ENCODE results near the gene APBA1.

The APBA1 gene

DNA sequence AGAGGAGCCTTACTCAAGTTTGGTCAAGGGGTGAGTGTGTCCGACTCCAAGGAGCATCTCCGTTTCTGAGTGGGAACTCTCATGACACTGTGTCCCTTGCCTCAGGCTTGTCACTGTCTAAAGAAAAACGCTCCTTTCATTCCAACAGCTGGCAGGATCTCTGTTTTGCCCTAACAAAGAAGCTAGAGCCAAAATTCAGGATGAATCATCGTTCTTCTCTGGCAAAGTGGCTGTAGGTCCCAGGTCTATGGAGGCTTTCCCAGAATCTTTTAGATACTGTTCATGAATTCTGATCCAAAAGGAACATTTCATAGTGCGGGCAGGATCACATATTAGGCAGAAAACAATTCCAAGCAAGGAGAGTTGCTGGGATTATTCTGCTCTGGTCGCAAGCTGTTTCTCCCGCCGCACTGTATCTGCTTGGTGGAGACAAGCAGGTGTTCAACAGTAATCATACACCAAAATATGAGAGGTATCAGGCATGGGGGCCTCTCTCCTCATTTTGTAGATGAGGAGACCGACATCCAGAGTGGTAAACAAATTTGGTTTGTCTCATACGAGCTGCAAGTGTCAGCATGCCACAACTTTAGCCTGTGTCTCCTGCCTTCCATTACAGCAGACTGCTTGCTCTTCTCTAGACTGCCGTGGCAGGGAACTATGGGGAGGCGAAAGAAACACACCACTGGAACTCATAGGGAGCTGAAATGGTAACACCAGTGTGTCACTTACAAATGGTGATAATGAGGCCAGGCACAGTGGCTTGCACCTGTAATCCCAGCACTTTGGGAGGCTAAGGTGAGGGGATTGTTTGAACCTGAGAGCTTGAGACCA lies 274.6 kb downstream of the APBA1 start:
- FAIRE-seq, result no peak
- no peak for TF ChIP-seq POLR2A (IDR thresholded peaks at IDR 0.05; ENCODE audit: low read depth, low read length)
- TF ChIP-seq POLR2AphosphoS5 (IDR thresholded peaks at IDR 0.05; ENCODE audit: low read depth, low read length), result no peak
- no peak for TF ChIP-seq TAF1 (IDR thresholded peaks at IDR 0.05; ENCODE audit: borderline replicate concordance, low read depth, low read length)

DNA sequence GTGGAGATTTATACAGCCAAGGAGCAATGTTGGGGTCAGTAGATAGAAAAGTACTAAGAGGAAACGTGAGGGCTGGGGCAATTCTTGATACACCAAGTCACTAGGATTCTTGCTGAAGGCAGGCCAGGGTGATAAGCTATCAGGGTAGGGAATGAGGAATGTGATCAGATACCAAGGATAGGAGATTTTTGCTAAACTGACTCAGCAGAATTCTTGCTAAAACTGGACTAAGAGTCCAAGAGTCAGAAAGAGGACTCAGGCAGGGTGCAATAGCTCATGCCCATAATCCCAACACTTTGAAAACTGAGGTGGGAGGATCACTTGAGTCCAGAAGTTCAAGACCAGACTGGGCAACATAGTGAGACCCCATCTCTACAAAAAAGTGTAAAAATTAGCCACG lies 275.4 kb downstream of the APBA1 start:
- FAIRE-seq (no peak), DNase-seq (ENCODE audit: insufficient read length) (no peak)
- no peak for TF ChIP-seq POLR2AphosphoS5 (IDR thresholded peaks at IDR 0.05; ENCODE audit: low read depth, low read length)
- TF ChIP-seq POLR2A (IDR thresholded peaks at IDR 0.05; ENCODE audit: low read depth, low read length), result no peak
- no peak for TF ChIP-seq TAF1 (IDR thresholded peaks at IDR 0.05; ENCODE audit: borderline replicate concordance, low read depth, low read length)

More for the DNA sequence above, 274.6 kb downstream of the APBA1 start:
- no peak for DNase-seq (ENCODE audit: insufficient read length)

DNA sequence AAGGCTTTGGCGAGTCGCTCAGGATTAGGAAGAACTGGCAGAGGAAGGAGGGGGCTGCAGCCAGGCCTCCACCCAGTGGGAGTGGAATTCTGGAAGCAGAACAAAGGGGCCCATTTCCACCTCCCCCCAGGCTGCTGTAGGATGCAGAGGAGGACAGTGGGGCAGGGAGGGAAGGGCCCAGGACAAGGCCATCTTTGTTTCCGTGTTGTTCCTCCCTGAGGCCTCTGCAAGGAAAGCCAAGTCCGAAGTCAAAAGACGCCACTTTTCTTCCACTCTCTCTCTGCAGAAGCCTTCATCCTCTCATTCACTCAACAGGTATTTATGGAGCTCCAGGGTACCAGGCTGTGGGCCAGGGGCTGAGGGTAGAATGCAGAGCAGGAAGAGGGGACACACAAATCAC lies 276.5 kb downstream of the APBA1 start:
- FAIRE-seq (no peak), DNase-seq (ENCODE audit: insufficient read length) (no peak)
- TF ChIP-seq POLR2A (IDR thresholded peaks at IDR 0.05; ENCODE audit: low read depth, low read length) (no peak), POLR2AphosphoS5 (IDR thresholded peaks at IDR 0.05; ENCODE audit: low read depth, low read length) (no peak), TAF1 (IDR thresholded peaks at IDR 0.05; ENCODE audit: borderline replicate concordance, low read depth, low read length) (no peak)

DNA sequence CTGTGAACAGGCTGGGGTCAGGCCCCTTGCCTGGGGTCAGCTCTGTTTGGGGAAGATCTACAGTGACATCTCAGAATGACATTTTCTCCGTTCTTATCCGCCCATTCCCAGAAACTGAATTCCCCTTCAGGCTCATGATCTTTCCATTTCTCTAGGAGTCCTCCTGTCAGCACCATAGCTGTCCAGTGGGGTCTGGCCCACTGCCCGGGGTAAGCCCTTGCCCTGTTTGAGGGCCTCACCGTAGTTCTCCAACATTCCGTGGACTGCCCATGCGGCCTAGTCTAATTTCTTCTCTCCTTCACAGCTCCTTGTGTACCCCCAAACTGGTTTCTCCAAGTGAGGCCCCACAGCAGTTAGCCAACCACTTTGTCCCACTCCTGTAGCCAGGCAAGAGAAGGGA lies 278.7 kb downstream of the APBA1 start:
- TF ChIP-seq POLR2A (IDR thresholded peaks at IDR 0.05; ENCODE audit: low read depth, low read length), result no peak
- no peak for TF ChIP-seq POLR2AphosphoS5 (IDR thresholded peaks at IDR 0.05; ENCODE audit: low read depth, low read length)
- no peak for TF ChIP-seq TAF1 (IDR thresholded peaks at IDR 0.05; ENCODE audit: borderline replicate concordance, low read depth, low read length)
- no peak for DNase-seq (ENCODE audit: insufficient read length)
- no peak for FAIRE-seq

DNA sequence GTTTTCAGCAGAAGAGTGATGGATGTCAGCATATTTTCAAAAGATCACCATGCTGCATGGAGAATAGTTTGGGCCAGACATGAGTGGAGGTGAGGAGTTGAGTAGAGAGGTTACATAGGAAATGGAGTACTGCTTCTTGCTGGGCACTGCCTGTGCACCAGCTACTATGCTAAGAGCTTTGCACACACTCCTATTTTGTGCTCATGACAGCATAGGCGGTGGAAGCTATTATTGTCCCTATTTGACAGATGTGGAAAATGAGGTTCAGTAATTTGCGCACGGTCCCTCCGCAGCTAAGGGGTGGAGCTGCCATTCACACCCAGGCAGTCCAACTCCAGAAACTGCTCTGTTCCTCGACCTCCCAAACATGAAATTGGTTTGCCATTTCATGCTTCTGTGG lies 279.3 kb downstream of the APBA1 start:
- no peak for DNase-seq (ENCODE audit: insufficient read length)
- no peak for FAIRE-seq
- no peak for TF ChIP-seq POLR2AphosphoS5 (IDR thresholded peaks at IDR 0.05; ENCODE audit: low read depth, low read length)
- TF ChIP-seq POLR2A (IDR thresholded peaks at IDR 0.05; ENCODE audit: low read depth, low read length), result no peak
- no peak for TF ChIP-seq TAF1 (IDR thresholded peaks at IDR 0.05; ENCODE audit: borderline replicate concordance, low read depth, low read length)

DNA sequence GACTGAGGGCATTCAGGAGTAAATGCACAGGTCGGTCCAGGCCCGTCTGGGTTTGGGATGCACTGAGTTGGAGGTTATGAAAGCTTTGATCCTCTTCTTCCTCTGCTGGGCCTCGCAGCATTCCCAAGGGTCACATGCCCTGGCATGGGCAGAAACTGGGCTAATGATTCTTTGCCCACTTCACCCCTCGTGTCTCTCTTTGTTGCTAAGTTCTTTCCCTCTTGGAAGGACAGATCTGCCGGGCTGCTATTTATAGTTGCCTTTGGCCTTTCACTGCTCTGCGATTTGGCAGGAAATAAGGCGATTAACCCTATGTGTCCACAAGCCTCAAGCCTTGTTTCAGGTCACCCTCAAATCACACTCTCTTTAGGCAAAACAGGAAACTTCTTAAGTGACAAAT lies 280.2 kb downstream of the APBA1 start:
- no peak for TF ChIP-seq POLR2AphosphoS5 (IDR thresholded peaks at IDR 0.05; ENCODE audit: low read depth, low read length)
- TF ChIP-seq TAF1 (IDR thresholded peaks at IDR 0.05; ENCODE audit: borderline replicate concordance, low read depth, low read length), result no peak
- no peak for TF ChIP-seq POLR2A (IDR thresholded peaks at IDR 0.05; ENCODE audit: low read depth, low read length)
- FAIRE-seq, result no peak
- DNase-seq (ENCODE audit: insufficient read length), result no peak

DNA sequence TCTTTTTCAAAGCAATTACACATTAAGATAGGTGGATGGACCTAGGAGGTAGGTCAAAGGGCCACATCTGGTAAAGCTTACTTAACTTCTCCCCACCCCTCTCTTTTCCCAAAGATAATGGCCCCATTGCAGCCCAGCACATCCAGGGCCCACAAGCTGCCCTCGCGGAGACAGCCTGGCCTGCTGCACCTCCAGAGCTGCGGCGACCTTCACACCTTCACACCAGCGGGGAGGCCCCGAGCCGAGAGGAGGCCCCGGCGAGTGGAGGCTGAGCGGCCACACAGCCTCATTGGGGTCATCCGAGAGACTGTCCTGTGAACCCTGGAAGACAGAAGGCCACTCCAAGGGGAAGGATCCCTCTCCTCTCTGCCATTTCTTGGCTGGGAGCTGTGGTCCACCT lies 280.7 kb downstream of the APBA1 start:
- TF ChIP-seq POLR2AphosphoS5 (IDR thresholded peaks at IDR 0.05; ENCODE audit: low read depth, low read length), result no peak
- no peak for TF ChIP-seq POLR2A (IDR thresholded peaks at IDR 0.05; ENCODE audit: low read depth, low read length)
- TF ChIP-seq TAF1 (IDR thresholded peaks at IDR 0.05; ENCODE audit: borderline replicate concordance, low read depth, low read length), result no peak
- no peak for DNase-seq (ENCODE audit: insufficient read length)
- FAIRE-seq, result no peak

DNA sequence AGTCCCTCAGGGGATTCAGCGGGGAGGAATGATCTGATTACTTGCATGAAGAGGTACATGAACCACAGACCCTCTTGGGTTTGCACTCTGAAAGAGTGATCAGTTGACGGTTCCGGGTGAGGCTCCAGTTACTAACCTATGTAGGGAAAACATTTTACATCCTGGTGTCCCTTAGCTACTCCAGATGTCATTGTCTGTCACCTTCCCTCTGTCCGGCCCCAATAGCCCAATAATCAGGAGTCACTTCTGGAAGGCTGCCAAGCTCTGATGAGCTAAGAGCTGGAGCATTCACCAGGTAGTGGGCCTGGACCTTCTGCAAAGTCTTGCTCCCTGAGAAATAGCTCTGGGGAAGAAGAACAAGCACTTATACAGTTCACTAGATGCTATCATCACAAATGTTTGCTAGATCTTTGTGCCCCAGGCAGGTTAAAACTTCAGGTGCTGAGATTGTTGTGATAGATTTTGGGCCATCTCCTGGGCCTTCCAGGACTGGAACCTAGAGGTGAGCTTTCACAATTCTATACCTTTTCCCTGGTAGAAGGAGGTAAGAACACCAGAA lies 282.7 kb downstream of the APBA1 start:
- TF ChIP-seq POLR2A (IDR thresholded peaks at IDR 0.05; ENCODE audit: low read depth, low read length), result no peak
- no peak for TF ChIP-seq POLR2AphosphoS5 (IDR thresholded peaks at IDR 0.05; ENCODE audit: low read depth, low read length)
- no peak for TF ChIP-seq TAF1 (IDR thresholded peaks at IDR 0.05; ENCODE audit: borderline replicate concordance, low read depth, low read length)
- FAIRE-seq (no peak), DNase-seq (ENCODE audit: insufficient read length) (no peak)

DNA sequence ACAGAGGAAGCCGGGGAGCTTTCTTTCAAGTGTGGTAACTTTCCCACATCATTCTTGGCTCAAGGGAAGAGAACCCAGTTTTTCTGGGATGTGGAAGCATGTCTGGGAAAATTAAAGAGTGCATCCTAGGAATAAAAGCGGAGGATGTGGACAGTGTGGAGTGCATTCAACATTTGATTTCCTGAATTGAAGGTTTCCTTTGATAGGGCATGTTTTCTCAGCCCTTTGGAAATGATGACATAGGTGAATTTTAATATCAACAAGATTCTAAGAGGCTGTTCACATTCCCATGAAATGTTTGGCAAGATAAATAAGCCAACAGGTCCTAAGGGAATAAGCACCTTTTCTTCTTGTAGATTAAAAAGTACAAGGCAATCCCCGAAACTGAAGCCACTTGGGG lies 283.6 kb downstream of the APBA1 start:
- TF ChIP-seq TAF1 (IDR thresholded peaks at IDR 0.05; ENCODE audit: borderline replicate concordance, low read depth, low read length) (no peak), POLR2AphosphoS5 (IDR thresholded peaks at IDR 0.05; ENCODE audit: low read depth, low read length) (no peak), POLR2A (IDR thresholded peaks at IDR 0.05; ENCODE audit: low read depth, low read length) (no peak)
- DNase-seq (ENCODE audit: insufficient read length) (no peak), FAIRE-seq (no peak)

DNA sequence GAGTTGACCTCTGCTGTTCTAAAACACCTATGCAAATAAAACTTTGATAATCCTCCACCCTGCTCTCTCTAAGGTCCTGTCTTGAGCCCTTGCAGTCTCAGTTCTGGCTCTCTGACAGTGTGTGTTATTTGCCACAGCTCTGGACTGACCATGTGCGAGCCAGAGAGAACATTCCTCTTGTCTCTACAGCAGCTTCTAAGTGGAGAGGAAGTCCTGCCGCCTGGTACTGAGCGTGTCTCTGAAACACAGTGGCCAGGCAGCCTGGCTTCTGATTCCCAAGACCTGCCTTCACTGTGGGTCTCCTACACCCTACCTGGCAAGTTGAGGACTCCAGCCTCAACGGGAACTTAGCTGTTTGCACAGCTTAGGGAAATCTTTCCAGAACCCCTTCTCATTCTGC lies 285.5 kb downstream of the APBA1 start:
- no peak for FAIRE-seq
- TF ChIP-seq POLR2AphosphoS5 (IDR thresholded peaks at IDR 0.05; ENCODE audit: low read depth, low read length) (no peak), TAF1 (IDR thresholded peaks at IDR 0.05; ENCODE audit: borderline replicate concordance, low read depth, low read length) (no peak), POLR2A (IDR thresholded peaks at IDR 0.05; ENCODE audit: low read depth, low read length) (no peak)
- DNase-seq (ENCODE audit: insufficient read length), result no peak

DNA sequence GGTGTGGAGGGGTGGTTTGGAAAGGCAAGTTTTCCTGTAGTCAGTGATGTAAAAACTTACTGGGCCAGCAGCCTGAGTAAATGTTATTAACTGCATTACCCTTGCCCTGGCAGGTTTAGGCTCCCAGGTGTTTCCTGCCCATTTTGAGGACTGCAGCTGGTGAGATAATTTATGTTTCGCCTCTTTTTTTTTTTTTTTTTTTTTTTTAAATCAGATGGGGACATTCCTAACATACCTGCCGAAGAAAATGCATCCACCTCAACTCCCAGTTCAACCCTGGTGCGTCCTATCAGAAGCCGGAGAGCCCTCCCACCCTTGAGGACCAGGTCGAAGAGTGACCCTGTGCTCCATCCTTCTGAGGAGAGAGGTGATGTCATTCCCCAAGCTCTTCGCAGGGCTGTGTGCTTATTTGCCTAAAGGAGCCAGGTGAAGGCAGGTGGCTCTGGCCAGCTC lies 286.6 kb downstream of the APBA1 start:
- TF ChIP-seq POLR2A (IDR thresholded peaks at IDR 0.05; ENCODE audit: low read depth, low read length) (no peak), TAF1 (IDR thresholded peaks at IDR 0.05; ENCODE audit: borderline replicate concordance, low read depth, low read length) (no peak), POLR2AphosphoS5 (IDR thresholded peaks at IDR 0.05; ENCODE audit: low read depth, low read length) (no peak)
- FAIRE-seq (no peak), DNase-seq (ENCODE audit: insufficient read length) (no peak)

DNA sequence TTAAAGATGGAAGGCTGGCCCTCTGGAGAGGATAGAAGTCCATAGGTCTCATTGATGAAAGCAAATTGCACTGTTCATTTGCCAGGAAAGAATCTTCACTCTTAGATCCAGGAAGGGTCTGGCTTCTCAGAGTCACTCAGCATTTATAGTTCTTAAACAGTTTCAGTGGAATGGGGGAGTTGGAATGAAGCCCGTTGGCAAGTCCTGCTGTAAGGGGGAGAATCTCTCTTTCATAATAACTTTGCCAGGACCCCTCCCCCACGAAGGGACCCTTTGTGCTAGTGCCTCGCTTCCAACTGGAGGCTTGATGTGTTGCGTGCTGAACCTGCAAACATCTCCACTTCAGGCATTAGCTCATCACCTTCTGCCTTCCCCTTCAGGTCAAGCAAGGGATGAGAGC lies 290.0 kb downstream of the APBA1 start:
- FAIRE-seq (no peak), DNase-seq (ENCODE audit: insufficient read length) (no peak)
- TF ChIP-seq POLR2AphosphoS5 (IDR thresholded peaks at IDR 0.05; ENCODE audit: low read depth, low read length), result no peak
- TF ChIP-seq POLR2A (IDR thresholded peaks at IDR 0.05; ENCODE audit: low read depth, low read length), result no peak
- TF ChIP-seq TAF1 (IDR thresholded peaks at IDR 0.05; ENCODE audit: borderline replicate concordance, low read depth, low read length), result no peak
